Parathyroid adenoma (tissue), 2 donors: Measurements from ENCODE around the gene RNF11.
"Not testable (repeated sequence)": the region's sequence is repeated elsewhere in the genome, so short reads cannot be mapped to it uniquely, and the experiment has no call there.

Experiments
- H2AFZ ChIP-seq: fragments of 300-600 bp; sonication (generic); one replicate; pipeline ENCODE4 v1.7.0; 2017; ENCODE audit warnings: antibody characterized with exemption, mild to moderate bottlenecking
- H3K27ac ChIP-seq: fragments of 300-600 bp; sonication (generic); one replicate; pipeline ENCODE4 v1.7.0; 2017
- H3K27me3 ChIP-seq: fragments of 300-600 bp; sonication (generic); one replicate; pipeline ENCODE4 v1.7.0; 2017; ENCODE audit warnings: low read length; ENCODE audit not compliant: control insufficient read depth, insufficient read depth
- H3K36me3 ChIP-seq: fragments of 300-600 bp; sonication (generic); one replicate; pipeline ENCODE4 v1.7.0; 2017; ENCODE audit warnings: low read length; ENCODE audit not compliant: control insufficient read depth, insufficient read depth
- H3K4me1 ChIP-seq: fragments of 300-600 bp; sonication (generic); one replicate; pipeline ENCODE4 v1.7.0; 2017; ENCODE audit warnings: control low read depth
- H3K4me2 ChIP-seq: fragments of 300-600 bp; sonication (generic); one replicate; pipeline ENCODE4 v1.7.0; 2017; ENCODE audit warnings: low read length
- H3K4me3 ChIP-seq: fragments of 300-600 bp; sonication (generic); one replicate; pipeline ENCODE4 v1.7.0; 2017; ENCODE audit warnings: low read depth, low read length
- H3K79me2 ChIP-seq: fragments of 300-600 bp; sonication (generic); one replicate; pipeline ENCODE4 v1.7.0; 2017; ENCODE audit warnings: control low read depth
- H3K9ac ChIP-seq: fragments of 300-600 bp; sonication (generic); one replicate; pipeline ENCODE4 v1.7.0; 2017; ENCODE audit warnings: mild to moderate bottlenecking
- H3K9me3 ChIP-seq: fragments of 300-600 bp; sonication (generic); one replicate; pipeline ENCODE4 v1.7.0; 2017; ENCODE audit warnings: low read length; ENCODE audit not compliant: control insufficient read depth
- CTCF ChIP-seq: fragments of 300-600 bp; sonication (generic); IDR thresholded peaks from one replicate; pipeline ENCODE4 v1.7.0; 2017; ENCODE audit warnings: antibody characterized with exemption, mild to moderate bottlenecking
- donor health status: primary hyperparathyroidism.

Gene RNF11

GRCh38 chr1:51218570-51218969 lies 17.5 kb upstream of the RNF11 start:
- Histone ChIP-seq H3K4me3 (no peak overlapping the region), H3K4me1 (no peaks in the 10 kb centered on the region), H3K27me3 (no peaks in the 10 kb centered on the region), H2AFZ (no peak overlapping the region), H3K9ac (no peak overlapping the region), H3K79me2 (no peaks in the 10 kb centered on the region), H3K27ac (no peak overlapping the region), H3K4me2 (no peak overlapping the region), H3K36me3 (no peaks in the 10 kb centered on the region), H3K9me3 (no peaks in the 10 kb centered on the region)
- TF ChIP-seq CTCF: no peak

GRCh38 chr1:51219022-51219421 lies 17.1 kb upstream of the RNF11 start:
- Histone ChIP-seq H3K4me2 (no peak overlapping the region), H3K79me2 (no peaks in the 10 kb centered on the region), H3K27ac (no peak overlapping the region), H3K9me3 (no peaks in the 10 kb centered on the region), H3K36me3 (no peaks in the 10 kb centered on the region), H3K4me3 (no peak overlapping the region), H3K9ac (no peak overlapping the region), H3K27me3 (no peaks in the 10 kb centered on the region), H2AFZ (no peak overlapping the region), H3K4me1 (no peaks in the 10 kb centered on the region)
- TF ChIP-seq CTCF: no peak

GRCh38 chr1:51221529-51221928 lies 14.5 kb upstream of the RNF11 start:
- H3K4me3 ChIP-seq, H3K9ac ChIP-seq, H3K27ac ChIP-seq, H3K4me2 ChIP-seq, H3K36me3 ChIP-seq, H3K4me1 ChIP-seq, H3K79me2 ChIP-seq, H3K27me3 ChIP-seq, H2AFZ ChIP-seq, H3K9me3 ChIP-seq: not testable (repeated sequence)

GRCh38 chr1:51222136-51222787 lies 13.8 kb upstream of the RNF11 start:
- H3K36me3 ChIP-seq: no peaks in the 10 kb centered on the region
- no peaks in the 10 kb centered on the region for H3K4me1 ChIP-seq
- no peak overlapping the region for H3K4me2 ChIP-seq
- no peak for TF ChIP-seq CTCF
- no peaks in the 10 kb centered on the region for H3K27me3 ChIP-seq
- H3K4me3 ChIP-seq: no peak overlapping the region
- H3K79me2 ChIP-seq: no peaks in the 10 kb centered on the region
- H3K9ac ChIP-seq: no peak overlapping the region
- no peak overlapping the region for H2AFZ ChIP-seq
- H3K9me3 ChIP-seq: no peaks in the 10 kb centered on the region
- H3K27ac ChIP-seq: no peak overlapping the region

- no peak overlapping the region for H3K9ac ChIP-seq
- H3K27ac ChIP-seq: no peak overlapping the region
- no peaks in the 10 kb centered on the region for H3K27me3 ChIP-seq
- H3K4me2 ChIP-seq: no peak overlapping the region
- no peak for TF ChIP-seq CTCF
- no peak overlapping the region for H2AFZ ChIP-seq
- H3K36me3 ChIP-seq: no peaks in the 10 kb centered on the region
- no peaks in the 10 kb centered on the region for H3K4me1 ChIP-seq
- no peak overlapping the region for H3K4me3 ChIP-seq
- H3K79me2 ChIP-seq: no peaks in the 10 kb centered on the region
- H3K9me3 ChIP-seq: no peaks in the 10 kb centered on the region
These were observed 13.3 kb upstream of the RNF11 start for GRCh38 chr1:51222809-51223208.
